GM06990 (cell line): ENCODE measurements around the gene KRTAP10-11.
"Not testable (repeated sequence)": the region's sequence is repeated elsewhere in the genome, so short reads cannot be mapped to it uniquely, and the experiment has no call there.

Source experiments
- DNase-seq: peaks from one replicate; pipeline ENCODE4 v3.0.0-alpha.2; 2011; ENCODE audit not compliant: insufficient read length; ENCODE audit errors: extremely low read depth
- H3K27me3 ChIP-seq: replicated peaks from 2 replicates; pipeline ENCODE4 v1.6.0; 2011; ENCODE audit warnings: low read length; ENCODE audit not compliant: control insufficient read depth, insufficient read depth
- H3K36me3 ChIP-seq: 2 replicates; pipeline ENCODE4 v1.5.1; 2011; ENCODE audit warnings: low read length; ENCODE audit not compliant: control insufficient read depth, insufficient read depth
- H3K4me3 ChIP-seq: replicated peaks from 2 replicates; pipeline ENCODE4 v1.5.1; 2011; ENCODE audit warnings: low read depth, mild to moderate bottlenecking, control low read depth, low read length
- CTCF ChIP-seq: IDR thresholded peaks from 2 replicates; pipeline ENCODE4 v1.5.1; 2011; ENCODE audit warnings: low read length, control low read depth, mild to moderate bottlenecking, inconsistent platforms; ENCODE audit not compliant: insufficient read depth, poor library complexity, severe bottlenecking

The KRTAP10-11 gene, protein sequence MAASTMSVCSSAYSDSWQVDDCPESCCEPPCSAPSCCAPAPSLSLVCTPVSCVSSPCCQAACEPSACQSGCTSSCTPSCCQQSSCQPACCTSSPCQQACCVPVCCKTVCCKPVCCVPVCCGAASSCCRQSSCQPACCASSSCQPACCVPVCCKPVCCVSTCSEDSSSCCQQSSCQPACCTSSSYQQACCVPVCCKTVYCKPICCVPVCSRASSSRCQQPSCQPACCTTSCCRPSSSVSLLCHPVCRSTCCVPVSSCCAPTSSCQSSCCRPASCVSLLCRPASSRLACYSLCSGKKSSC

GRCh38 chr21:44646366-44647221, at the start of gene KRTAP10-11:
Gene KRTAP10-11 (plus strand): TSS chr21:44646414. CDS start chr21:44646459, 45 bp downstream.
- DNase-seq, H3K36me3 ChIP-seq, H3K4me3 ChIP-seq, H3K27me3 ChIP-seq: not testable (repeated sequence)

GRCh38 chr21:44598061-44598460, 48.2 kb upstream of the KRTAP10-11 start:
- Histone ChIP-seq H3K4me3 (no peak overlapping the region), H3K36me3 (no peaks in the 10 kb centered on the region), H3K27me3 (no peaks in the 10 kb centered on the region)
- no peak for DNase-seq
- no peak for TF ChIP-seq CTCF

DNA sequence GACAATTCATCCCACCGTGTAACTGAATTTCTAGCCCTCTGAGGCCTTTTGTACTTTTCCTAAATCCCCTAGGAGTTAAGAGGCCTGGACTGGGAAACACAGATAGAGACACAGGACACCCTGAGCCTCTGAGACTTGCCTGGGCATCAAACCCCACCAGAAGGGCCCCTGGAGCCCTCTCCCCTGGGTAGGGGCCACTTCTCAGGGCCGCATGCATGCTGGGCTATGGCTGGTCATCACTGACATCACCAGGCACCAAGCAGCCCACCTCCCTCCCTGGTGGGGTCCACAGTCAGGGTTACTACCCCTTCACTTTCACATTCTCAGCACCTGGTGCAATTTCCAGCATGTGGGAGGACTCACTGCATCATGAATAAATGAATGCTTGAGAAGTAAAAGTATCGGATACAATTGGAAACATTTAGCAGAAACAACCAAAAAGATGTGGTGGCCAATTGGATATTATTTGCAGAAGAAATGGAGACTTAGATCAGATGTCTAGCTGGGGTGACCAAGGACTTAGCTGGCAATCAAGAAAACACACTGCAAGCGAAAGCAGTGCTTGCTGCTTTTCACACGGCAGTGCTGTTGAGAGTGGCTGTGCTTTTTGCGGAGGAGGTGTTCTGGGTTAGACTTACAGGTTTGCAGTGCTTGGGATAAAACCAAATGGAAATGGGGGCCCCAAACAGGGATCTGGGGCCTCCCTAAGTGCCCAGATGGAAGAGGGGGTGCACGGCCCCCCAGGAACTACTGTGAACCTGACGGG, 46.8 kb upstream of the KRTAP10-11 start:
- no peaks in the 10 kb centered on the region for H3K36me3 ChIP-seq
- H3K4me3 ChIP-seq: no peak overlapping the region
- TF ChIP-seq CTCF: no peak
- no peaks in the 10 kb centered on the region for H3K27me3 ChIP-seq
- no peak for DNase-seq

- not testable (repeated sequence) for H3K27me3 ChIP-seq, DNase-seq, H3K4me3 ChIP-seq, H3K36me3 ChIP-seq
Measured at GRCh38 chr21:44600118-44600978, 45.9 kb upstream of the KRTAP10-11 start, which contains the start of gene KRTAP10-7. Gene KRTAP10-7 (plus strand): TSS chr21:44600597. CDS start chr21:44600622, 25 bp downstream.

GRCh38 chr21:44601091-44601490, 45.1 kb upstream of the KRTAP10-11 start:
- H3K27me3 ChIP-seq, DNase-seq, H3K4me3 ChIP-seq: not testable (repeated sequence)

DNA sequence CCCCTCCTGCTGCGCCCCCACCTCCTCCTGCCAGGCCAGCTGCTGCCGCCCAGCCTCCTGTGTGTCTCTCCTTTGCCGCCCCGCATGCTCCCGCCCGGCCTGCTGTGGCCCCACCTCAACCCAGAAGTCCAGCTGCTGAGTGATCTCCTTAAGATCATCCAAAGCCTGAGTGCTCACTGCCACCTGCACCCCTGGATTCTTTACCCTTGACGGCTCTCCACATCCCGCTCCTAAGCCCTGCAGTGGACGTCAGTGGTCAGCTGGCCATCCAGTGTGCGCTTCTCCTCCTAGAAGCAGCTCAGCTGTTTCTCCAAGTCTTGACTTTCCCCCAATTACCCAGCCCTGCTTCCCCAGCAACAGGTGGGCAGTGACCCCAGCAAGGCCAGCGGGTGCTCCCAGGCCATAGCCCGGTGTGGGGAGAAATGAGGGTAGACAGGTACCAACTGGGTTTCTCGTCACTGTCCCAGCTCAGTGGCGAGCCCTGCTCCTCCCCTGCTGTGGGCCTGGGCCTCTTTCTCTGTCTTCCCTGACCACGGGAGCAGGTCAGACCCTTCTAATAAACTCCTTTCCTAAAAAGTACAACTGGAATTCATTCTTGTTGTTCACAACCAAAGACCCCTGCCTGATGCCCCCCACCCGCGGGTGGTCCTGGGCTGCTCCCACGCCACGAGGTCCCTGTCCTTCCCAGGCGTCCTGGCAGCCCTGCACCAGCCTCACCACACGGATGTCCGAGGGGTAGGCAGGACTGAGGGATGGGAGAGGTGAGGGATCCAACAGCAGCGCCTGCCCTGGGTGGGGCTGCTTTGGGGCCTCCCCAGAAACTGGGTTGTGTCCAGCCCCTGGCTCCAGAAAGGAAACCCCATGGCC, 44.4 kb upstream of the KRTAP10-11 start:
- Histone ChIP-seq H3K4me3 (no peak overlapping the region), H3K36me3 (no peaks in the 10 kb centered on the region), H3K27me3 (no peaks in the 10 kb centered on the region)
- TF ChIP-seq CTCF: no peak
- no peak for DNase-seq

More at GRCh38 chr21:44601091-44601490, 45.1 kb upstream of the KRTAP10-11 start:
- H3K36me3 ChIP-seq: not testable (repeated sequence)
